Kidney capillary endothelial cell (primary cell): ENCODE results near the gene MEIOC.
"Not testable (repeated sequence)": the region's sequence is repeated elsewhere in the genome, so short reads cannot be mapped to it uniquely, and the experiment has no call there.

ENCODE experiments used
- DNase-seq: peaks from one replicate; pipeline ENCODE4 v3.0.0-alpha.2; 2018; ENCODE audit warnings: low spot score

MEIOC gene

GRCh38 chr17:44647736-44648135 lies 8.5 kb upstream of the MEIOC start:
- no peak for DNase-seq

GRCh38 chr17:44648963-44649362 lies 7.3 kb upstream of the MEIOC start:
- DNase-seq: no peak

GRCh38 chr17:44651228-44651627 lies 5.0 kb upstream of the MEIOC start:
- DNase-seq: no peak

GRCh38 chr17:44652727-44653126 lies 3.5 kb upstream of the MEIOC start:
- DNase-seq: no peak

GRCh38 chr17:44653384-44653783 lies 2.9 kb upstream of the MEIOC start:
- DNase-seq: no peak

DNA sequence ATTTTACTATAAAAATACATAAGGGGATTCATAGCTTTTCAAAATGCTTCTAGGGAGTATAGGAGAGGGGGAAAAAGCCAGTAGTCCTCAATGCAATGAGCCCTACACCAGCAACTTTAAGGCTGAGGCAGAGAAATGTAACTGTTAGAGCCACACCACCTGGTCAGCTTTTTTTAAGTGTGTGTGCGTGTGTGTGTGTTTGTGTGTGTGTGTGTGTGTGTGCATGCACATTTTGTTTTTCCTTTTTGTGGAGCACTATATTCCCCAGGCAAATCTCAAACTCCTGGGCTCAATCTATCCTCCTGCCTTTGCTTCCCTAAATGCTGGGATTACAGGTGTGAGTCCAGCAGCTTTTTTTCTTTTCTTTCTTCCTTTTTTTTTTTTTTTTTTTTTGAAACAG lies 2.3 kb upstream of the MEIOC start:
- no peak for DNase-seq

- no peak for DNase-seq
Observed at GRCh38 chr17:44661835-44662234, 5.6 kb downstream of the MEIOC start.

- no peak for DNase-seq
Observed at GRCh38 chr17:44663095-44663494, 6.8 kb downstream of the MEIOC start.

DNA sequence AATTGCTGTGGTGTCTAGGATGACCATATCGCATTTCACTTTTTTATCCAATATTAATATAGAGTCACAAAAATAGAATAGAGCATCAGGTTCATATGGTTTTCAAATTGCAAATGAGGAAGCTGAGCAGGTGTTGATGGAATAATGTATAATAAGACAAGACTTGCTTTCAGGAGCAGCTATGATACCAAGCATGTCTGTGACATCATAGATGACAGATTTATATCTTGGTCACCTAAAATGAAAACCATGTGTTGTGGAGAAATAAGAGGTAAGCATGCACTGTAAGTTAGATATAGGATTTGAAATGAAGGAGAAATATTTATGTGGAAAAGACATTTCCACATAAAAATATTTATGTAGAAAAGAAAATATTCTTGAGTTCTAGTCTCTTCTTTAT lies 8.6 kb downstream of the MEIOC start:
- DNase-seq: no peak

DNA sequence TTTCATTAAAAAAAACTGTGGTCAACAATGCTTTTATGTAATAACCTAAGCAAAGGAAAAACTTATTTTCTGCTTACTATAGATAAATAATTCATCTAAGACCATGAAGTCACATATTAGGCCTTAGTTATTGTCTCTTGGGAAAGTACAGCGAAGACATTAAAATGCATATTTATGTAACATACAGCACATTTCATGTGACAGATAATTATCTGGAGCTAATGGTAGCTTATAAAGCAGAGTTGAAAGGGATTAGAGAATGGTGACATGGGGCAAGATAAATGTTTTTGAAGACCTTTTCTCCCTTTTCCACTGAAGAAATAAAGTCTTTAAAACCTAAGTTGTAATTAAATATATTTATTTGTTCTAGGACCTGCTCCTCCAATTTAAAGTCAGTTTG lies 9.7 kb downstream of the MEIOC start:
- DNase-seq: no peak

GRCh38 chr17:44672479-44673093 lies 16.3 kb downstream of the MEIOC start:
- peak; percentile 20 for DNase-seq

DNA sequence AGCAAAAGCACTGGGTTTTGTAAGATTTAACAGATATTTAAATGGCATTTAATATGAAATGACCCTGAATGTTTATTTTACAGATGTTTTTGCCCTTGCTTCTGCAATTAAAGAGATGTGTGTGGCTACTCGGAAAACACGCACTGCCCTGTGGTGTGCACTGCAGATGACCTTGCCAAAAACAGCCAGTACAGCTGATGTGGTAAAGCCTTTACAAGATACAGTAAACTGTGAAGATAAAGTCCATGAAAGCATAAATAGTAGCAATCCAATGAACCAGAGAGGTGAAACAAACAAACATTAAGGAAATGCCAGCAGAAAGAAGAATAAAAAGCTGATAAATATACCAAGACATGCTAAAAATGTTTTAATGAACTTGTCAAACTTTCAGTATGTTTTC lies 17.6 kb downstream of the MEIOC start:
- DNase-seq: no peak

- no peak for DNase-seq
Observed at GRCh38 chr17:44677136-44677535, 20.9 kb downstream of the MEIOC start.

- DNase-seq: not testable (repeated sequence)
Observed at GRCh38 chr17:44683303-44683702, 27.0 kb downstream of the MEIOC start.

GRCh38 chr17:44687756-44688155 lies 31.5 kb downstream of the MEIOC start:
- no peak for DNase-seq

DNA sequence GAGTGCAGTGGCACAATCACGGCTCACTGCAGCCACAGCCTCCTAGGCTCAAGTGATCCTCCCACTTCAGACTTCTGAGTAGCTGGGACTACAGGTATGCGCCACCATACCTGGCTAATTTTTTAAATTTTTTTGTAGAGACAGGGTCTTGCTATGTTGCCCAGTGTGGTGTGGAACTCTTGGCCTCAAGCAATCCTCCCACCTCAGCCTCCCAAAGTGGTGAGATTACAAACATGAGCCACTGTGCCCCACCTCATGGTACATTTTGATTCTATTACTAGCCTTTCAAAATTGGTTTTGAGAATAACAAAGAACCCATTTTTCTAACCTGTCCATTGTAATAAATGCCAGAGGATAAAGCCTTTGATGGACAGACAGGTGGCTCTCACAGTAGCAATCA lies 31.9 kb downstream of the MEIOC start:
- DNase-seq: no peak

DNA sequence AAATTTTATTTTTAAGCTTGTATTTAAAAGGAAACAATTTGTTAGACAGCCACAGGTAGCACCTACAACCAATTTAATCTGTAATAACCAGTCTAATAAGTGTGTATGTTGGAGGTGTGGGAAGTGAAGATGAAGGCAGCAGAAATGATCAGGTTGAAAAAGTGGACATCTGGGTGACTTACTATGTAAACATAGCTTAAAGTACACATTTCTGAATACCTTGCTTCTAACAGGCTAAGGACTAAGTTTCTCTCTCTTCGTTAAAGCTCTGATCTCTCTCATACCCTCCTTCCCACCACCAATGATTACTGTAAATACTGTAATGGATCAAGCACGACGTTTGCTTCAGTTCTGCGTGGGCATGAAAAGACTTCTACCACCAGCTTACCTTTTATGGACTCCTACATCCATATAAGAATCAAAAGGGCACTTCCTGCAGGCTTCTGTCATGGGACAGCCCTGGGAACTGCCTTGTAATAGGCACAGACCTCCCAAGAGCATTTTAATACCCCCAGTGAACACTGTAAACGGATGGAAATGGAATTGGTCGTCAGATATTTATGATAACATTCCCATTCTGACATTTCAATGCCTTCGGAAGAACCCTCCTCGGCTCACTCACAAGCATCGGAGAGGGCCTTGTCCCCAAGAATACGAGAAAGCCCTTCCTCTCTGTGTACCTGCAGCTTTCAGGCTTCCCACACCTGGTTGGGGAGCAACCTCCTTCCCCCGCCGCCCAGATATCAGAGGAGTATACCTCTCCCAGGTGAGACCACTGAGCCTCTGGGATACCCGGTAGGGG lies 32.6 kb downstream of the MEIOC start:
- no peak for DNase-seq

- peak; percentile 91 for DNase-seq
Observed at GRCh38 chr17:44689477-44690217, 33.4 kb downstream of the MEIOC start, which contains the start of gene CCDC43. Gene CCDC43 (minus strand): TSS chr17:44689776. CDS start chr17:44689753, 23 bp downstream.

DNA sequence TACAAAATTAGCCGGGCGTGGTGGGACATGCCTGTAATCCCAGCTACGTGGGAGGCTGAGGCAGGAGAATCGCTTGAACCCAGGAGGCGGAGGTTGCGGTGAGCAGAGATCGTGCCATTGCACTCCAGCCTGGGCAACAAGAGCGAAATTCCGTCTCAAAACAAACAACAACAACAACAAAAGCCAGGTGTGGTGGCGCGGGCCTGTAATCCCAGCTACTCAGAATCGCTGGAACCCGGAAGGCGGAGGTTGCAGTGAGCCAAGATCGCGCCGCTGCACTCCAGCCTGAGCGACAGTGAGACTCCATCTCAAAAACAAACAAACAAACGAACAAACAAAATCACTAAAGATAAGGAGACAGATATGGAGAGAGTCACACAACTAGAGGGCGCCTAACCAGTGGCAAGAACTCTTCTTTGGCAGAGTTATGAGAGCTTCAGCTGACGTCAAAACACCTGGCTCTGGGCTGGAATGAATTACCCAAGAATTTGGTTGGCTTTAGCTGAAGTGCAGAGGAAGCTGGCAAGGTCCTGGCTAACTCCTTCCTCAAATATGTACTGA lies 34.6 kb downstream of the MEIOC start:
- DNase-seq: not testable (repeated sequence)

DNA sequence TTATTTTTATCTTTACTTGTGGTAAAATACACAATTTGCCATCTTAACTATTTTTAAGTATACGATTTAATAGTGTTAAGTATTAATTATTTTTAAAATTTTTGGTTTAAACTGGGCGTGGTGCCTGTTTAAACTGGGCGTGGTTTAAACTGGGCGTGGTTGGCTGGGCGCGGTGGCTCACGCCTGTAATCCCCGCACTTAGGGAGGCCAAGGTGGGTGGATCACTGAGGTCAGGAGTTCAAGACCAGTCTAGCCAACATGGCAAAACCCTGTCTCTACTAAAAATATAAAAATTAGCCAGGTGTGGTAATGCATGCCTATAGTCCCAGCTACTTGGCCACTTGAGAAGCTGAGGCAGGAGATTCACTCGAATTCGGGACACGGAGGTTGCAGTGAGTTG lies 37.3 kb downstream of the MEIOC start:
- DNase-seq: no peak

GRCh38 chr17:44700288-44700687 lies 44.0 kb downstream of the MEIOC start:
- DNase-seq: not testable (repeated sequence)

GRCh38 chr17:44707755-44708400 lies 51.6 kb downstream of the MEIOC start:
- DNase-seq: no peak
